SU-DHL-6 (cell line): ENCODE results near the gene ADAM10.
"Not testable (repeated sequence)": the region's sequence is repeated elsewhere in the genome, so short reads cannot be mapped to it uniquely, and the experiment has no call there.

Experiments
- H2AFZ ChIP-seq: fragments of 200-600 bp; sonication (generic); 2 replicates; pipeline ENCODE4 v1.6.1; 2014; ENCODE audit warnings: low read depth, mild to moderate bottlenecking, moderate library complexity, mixed read lengths, antibody characterized with exemption, low read length; ENCODE audit not compliant: severe bottlenecking
- H3F3A ChIP-seq: fragments of 200-600 bp; shearing (Covaris generic); 2 replicates; pipeline ENCODE4 v1.6.0; 2016; ENCODE audit warnings: antibody characterized with exemption, mild to moderate bottlenecking; ENCODE audit not compliant: insufficient read depth
- H3K27ac ChIP-seq: fragments of 200-600 bp; sonication (generic); 2 replicates; pipeline ENCODE4 v1.5.1; 2016; ENCODE audit warnings: low read depth, mild to moderate bottlenecking, low read length, moderate library complexity, mixed read lengths
- H3K27me3 ChIP-seq: fragments of 200-600 bp; sonication (generic), shearing (Covaris generic); 2 replicates; pipeline ENCODE4 v1.6.0; 2014; ENCODE audit warnings: mild to moderate bottlenecking, low read length
- H3K36me3 ChIP-seq: fragments of 200-600 bp; sonication (generic); 2 replicates; pipeline ENCODE4 v1.6.1; 2014; ENCODE audit warnings: mild to moderate bottlenecking, low read length, mixed read lengths
- H3K4me2 ChIP-seq: fragments of 300-600, 200-600 bp; shearing (Covaris generic), sonication (generic); 2 replicates; pipeline ENCODE4 v1.6.0; 2014; ENCODE audit warnings: low read length, low read depth, mild to moderate bottlenecking; ENCODE audit not compliant: poor library complexity, severe bottlenecking
- H3K4me3 ChIP-seq: fragments of 200-600 bp; sonication (generic); 2 replicates; pipeline ENCODE4 v1.5.1; 2014; ENCODE audit warnings: antibody characterized with exemption, low read length, mild to moderate bottlenecking, mixed read lengths; ENCODE audit not compliant: insufficient read depth, poor library complexity, severe bottlenecking
- H3K79me2 ChIP-seq: fragments of 200-600 bp; sonication (generic); 2 replicates; pipeline ENCODE4 v1.6.1; 2014; ENCODE audit warnings: mild to moderate bottlenecking, low read length, moderate library complexity; ENCODE audit not compliant: insufficient read depth
- H3K9ac ChIP-seq: fragments of 200-600 bp; sonication (generic); 2 replicates; pipeline ENCODE4 v1.7.0; 2014; ENCODE audit warnings: mild to moderate bottlenecking, low read length
- H3K9me2 ChIP-seq: fragments of 200-600 bp; sonication (generic); replicated peaks from 2 replicates; pipeline ENCODE4 v1.6.1; 2014; ENCODE audit warnings: low read length; ENCODE audit not compliant: insufficient read depth
- H3K9me3 ChIP-seq: fragments of 200-600 bp; sonication (generic); 2 replicates; pipeline ENCODE4 v1.6.1; 2014; ENCODE audit warnings: low read length, mixed read lengths; ENCODE audit not compliant: insufficient read depth
- H4K20me1 ChIP-seq: fragments of 200-600 bp; sonication (generic); 2 replicates; pipeline ENCODE4 v1.6.1; 2014; ENCODE audit warnings: low read depth, mild to moderate bottlenecking, antibody characterized with exemption, low read length, moderate library complexity, mixed read lengths
- EZH2phosphoT487 ChIP-seq: fragments of 200-600 bp; sonication (generic), shearing (Covaris generic); conservative IDR thresholded peaks from 2 replicates; pipeline ENCODE4 v1.6.1; 2018; ENCODE audit warnings: mild to moderate bottlenecking, antibody characterized with exemption, low read length, moderate library complexity, mixed read lengths
- TF ChIP-seq, protein P1 (sequence below): fragments of 200-600 bp; sonication (generic); IDR thresholded peaks from one replicate; pipeline ENCODE4 v1.5.1; 2017; ENCODE audit warnings: antibody characterized with exemption, mild to moderate bottlenecking, low read length, moderate library complexity; ENCODE audit not compliant: insufficient read depth, poor library complexity, severe bottlenecking

ADAM10 gene

DNA sequence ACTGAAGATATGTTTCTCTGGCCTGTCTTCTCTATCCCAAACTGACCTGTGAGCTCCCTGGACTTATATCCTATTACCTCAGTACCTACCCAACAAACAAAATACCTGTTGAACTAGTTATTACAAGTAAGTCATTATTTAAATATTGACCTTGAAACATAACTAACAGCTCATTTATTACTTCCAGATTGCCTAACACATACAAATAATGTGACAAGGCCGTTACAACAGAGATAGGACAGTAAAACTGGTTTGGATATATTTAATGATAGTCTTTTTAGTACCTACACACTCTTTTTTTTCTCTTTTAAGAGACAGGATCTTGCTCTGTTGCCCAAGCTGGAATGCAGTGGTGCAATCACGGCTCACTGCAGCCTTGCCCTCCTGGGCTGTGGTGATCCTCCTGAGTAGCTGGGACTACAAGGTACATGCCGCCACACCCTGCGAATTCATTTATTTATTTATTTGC lies 145.0 kb downstream of the ADAM10 start:
- TF ChIP-seq, protein P1, sequence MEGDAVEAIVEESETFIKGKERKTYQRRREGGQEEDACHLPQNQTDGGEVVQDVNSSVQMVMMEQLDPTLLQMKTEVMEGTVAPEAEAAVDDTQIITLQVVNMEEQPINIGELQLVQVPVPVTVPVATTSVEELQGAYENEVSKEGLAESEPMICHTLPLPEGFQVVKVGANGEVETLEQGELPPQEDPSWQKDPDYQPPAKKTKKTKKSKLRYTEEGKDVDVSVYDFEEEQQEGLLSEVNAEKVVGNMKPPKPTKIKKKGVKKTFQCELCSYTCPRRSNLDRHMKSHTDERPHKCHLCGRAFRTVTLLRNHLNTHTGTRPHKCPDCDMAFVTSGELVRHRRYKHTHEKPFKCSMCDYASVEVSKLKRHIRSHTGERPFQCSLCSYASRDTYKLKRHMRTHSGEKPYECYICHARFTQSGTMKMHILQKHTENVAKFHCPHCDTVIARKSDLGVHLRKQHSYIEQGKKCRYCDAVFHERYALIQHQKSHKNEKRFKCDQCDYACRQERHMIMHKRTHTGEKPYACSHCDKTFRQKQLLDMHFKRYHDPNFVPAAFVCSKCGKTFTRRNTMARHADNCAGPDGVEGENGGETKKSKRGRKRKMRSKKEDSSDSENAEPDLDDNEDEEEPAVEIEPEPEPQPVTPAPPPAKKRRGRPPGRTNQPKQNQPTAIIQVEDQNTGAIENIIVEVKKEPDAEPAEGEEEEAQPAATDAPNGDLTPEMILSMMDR = no peak
- no peak overlapping the region for H3K4me2 ChIP-seq
- no peaks in the 10 kb centered on the region for H3K9me3 ChIP-seq
- H3K79me2 ChIP-seq = no peaks in the 10 kb centered on the region
- no peaks in the 10 kb centered on the region for H4K20me1 ChIP-seq
- H3K27me3 ChIP-seq = no peaks in the 10 kb centered on the region
- no peak overlapping the region for H3K9ac ChIP-seq
- H3K9me2 ChIP-seq = no peaks in the 10 kb centered on the region
- no peaks in the 10 kb centered on the region for H3F3A ChIP-seq
- H3K36me3 ChIP-seq = peaks cover 3% of the 10 kb centered on the region; the same call in 1 of the 2 replicates
- H2AFZ ChIP-seq = no peak overlapping the region
- no peak overlapping the region for H3K27ac ChIP-seq
- no peak overlapping the region for H3K4me3 ChIP-seq

DNA sequence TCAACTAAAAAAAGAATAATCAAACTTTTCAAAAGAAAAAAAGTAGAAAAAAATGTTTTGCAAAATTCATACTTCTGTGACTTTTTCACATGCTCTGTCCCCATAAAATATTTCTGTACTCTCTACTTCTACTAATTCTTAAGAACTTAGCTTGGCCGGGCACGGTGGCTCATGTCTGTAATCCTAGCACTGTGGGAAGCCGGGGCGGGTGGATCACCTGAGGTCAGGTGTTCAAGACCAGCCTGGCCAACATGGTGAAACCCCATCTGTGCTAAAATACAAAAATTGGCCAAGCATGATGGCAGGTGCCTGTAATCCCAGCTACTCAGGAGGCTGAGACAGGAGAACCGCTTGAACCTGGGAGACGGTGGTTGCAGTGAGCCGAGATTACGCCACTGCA lies 145.6 kb downstream of the ADAM10 start:
- H3K27ac ChIP-seq, H3K79me2 ChIP-seq, H3K9me2 ChIP-seq, H3K4me3 ChIP-seq, H3K4me2 ChIP-seq, H2AFZ ChIP-seq, H3K9me3 ChIP-seq, H3K27me3 ChIP-seq, H3K36me3 ChIP-seq, H3K9ac ChIP-seq, H4K20me1 ChIP-seq, H3F3A ChIP-seq: not testable (repeated sequence)

DNA sequence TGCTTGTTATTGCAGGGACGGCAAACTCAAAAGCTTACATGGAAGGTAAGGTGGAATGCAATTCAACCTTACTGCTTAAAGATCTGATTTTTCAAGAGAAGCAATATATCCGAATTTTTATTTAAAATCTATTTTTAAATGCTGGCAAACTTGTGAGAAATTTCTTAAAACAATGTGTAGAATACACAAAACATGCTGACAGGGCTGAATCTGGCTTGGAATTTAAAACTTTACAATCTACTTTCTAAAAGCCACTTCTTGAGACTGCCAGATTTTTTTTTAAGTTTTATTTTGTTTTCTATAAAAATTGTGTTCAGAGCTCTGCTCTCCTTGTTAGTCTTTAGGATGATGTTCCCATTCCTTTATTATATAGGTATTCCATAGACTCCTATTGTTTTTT lies 146.7 kb downstream of the ADAM10 start:
- Histone ChIP-seq H3K36me3 (no peaks in the 10 kb centered on the region; the same call in 1 of the 2 replicates), H3K27me3 (no peaks in the 10 kb centered on the region), H3K9me3 (no peaks in the 10 kb centered on the region), H4K20me1 (no peaks in the 10 kb centered on the region), H3K9ac (no peak overlapping the region), H3F3A (no peaks in the 10 kb centered on the region), H3K27ac (no peak overlapping the region), H3K4me2 (no peak overlapping the region), H3K4me3 (no peak overlapping the region), H3K79me2 (no peaks in the 10 kb centered on the region), H2AFZ (no peak overlapping the region), H3K9me2 (no peaks in the 10 kb centered on the region)
- TF ChIP-seq, protein P1 = no peak
- no peak for TF ChIP-seq EZH2phosphoT487

GRCh38 chr15:58598829-58599210 lies 150.7 kb downstream of the ADAM10 start:
- no peak for TF ChIP-seq EZH2phosphoT487
- TF ChIP-seq, protein P1 = no peak
- no peaks in the 10 kb centered on the region for H3K9me2 ChIP-seq
- H3K4me3 ChIP-seq = no peak overlapping the region
- H3K9ac ChIP-seq = no peak overlapping the region
- no peaks in the 10 kb centered on the region for H3K79me2 ChIP-seq
- H3F3A ChIP-seq = no peaks in the 10 kb centered on the region
- H2AFZ ChIP-seq = no peak overlapping the region
- H3K27ac ChIP-seq = no peak overlapping the region
- no peaks in the 10 kb centered on the region for H3K27me3 ChIP-seq
- H3K9me3 ChIP-seq = no peaks in the 10 kb centered on the region
- H3K4me2 ChIP-seq = no peak overlapping the region
- H4K20me1 ChIP-seq = no peaks in the 10 kb centered on the region
- no peaks in the 10 kb centered on the region; the same call in 1 of the 2 replicates for H3K36me3 ChIP-seq
